CD14-positive monocyte (primary cell): ENCODE results near the gene REN. TPM values are rescaled to one million over a fixed set of nuclear protein-coding genes. Genes with fewer than 3 reads are reported as not detected.

Experiments
- DNase-seq, 3 donors: peaks; one replicate each; pipeline ENCODE4 v3.0.0-alpha.2; 2011 to 2022
- H2AFZ ChIP-seq: 2 replicates; pipeline ENCODE4 v1.6.0; 2012; ENCODE audit warnings: mild to moderate bottlenecking, low read depth, low read length, inconsistent platforms; ENCODE audit not compliant: insufficient read depth, poor library complexity, severe bottlenecking
- H3K27ac ChIP-seq, 2 donors: 1 replicate in 1 of 2; 2 replicates in 1 of 2; pipeline ENCODE4 v1.5.1; 2012 to 2013; ENCODE audit warnings: low read length in 2 of 2, control low read depth in 1 of 2, inconsistent platforms in 1 of 2, low read depth in 1 of 2, mild to moderate bottlenecking in 1 of 2
- H3K27me3 ChIP-seq, 2 donors: one replicate each; pipeline versions ENCODE4 v1.6.0 to v1.6.1; 2011 to 2013; ENCODE audit warnings: low read length in 2 of 2; ENCODE audit not compliant: control insufficient read depth in 2 of 2, insufficient read depth in 2 of 2
- H3K36me3 ChIP-seq, 2 donors: replicated peaks in 1 of 2; 1 replicate in 1 of 2; 2 replicates in 1 of 2; pipeline versions ENCODE4 v1.5.1 to v1.6.1; 2012 to 2013; ENCODE audit warnings: low read length in 2 of 2, control low read depth in 1 of 2, inconsistent platforms in 1 of 2, mild to moderate bottlenecking in 1 of 2; ENCODE audit not compliant: insufficient read depth in 2 of 2, control insufficient read depth in 1 of 2
- H3K4me1 ChIP-seq, 2 donors: 1 replicate in 1 of 2; 2 replicates in 1 of 2; pipeline versions ENCODE4 v1.5.1 to v1.6.1; 2012 to 2013; ENCODE audit warnings: low read length in 2 of 2, control low read depth in 1 of 2, inconsistent platforms in 1 of 2, mild to moderate bottlenecking in 1 of 2, moderate library complexity in 1 of 2; ENCODE audit not compliant: insufficient read depth in 2 of 2, control insufficient read depth in 1 of 2
- H3K4me2 ChIP-seq: replicated peaks from 2 replicates; pipeline ENCODE3; 2012; ENCODE audit warnings: low read length, moderate library complexity, mild to moderate bottlenecking; ENCODE audit not compliant: poor library complexity, severe bottlenecking; ENCODE audit errors: extremely low read depth
- H3K4me3 ChIP-seq, 3 experiments: fragments of 200-600 bp in 1 of 3; sonication (generic) in 1 of 3; replicated peaks in 1 of 3; 1 replicate in 2 of 3; 2 replicates in 1 of 3; pipeline ENCODE4 v1.5.1; 2011 to 2013; ENCODE audit warnings: low read length in 3 of 3, mild to moderate bottlenecking in 3 of 3, control low read depth in 2 of 3, low read depth in 2 of 3, inconsistent platforms in 1 of 3, moderate library complexity in 1 of 3
- H3K79me2 ChIP-seq: 2 replicates; pipeline ENCODE4 v1.6.0; 2012; ENCODE audit warnings: mild to moderate bottlenecking, control low read depth, inconsistent platforms, low read length, moderate library complexity; ENCODE audit not compliant: insufficient read depth
- H3K9ac ChIP-seq: 2 replicates; pipeline ENCODE4 v1.6.0; 2017; ENCODE audit warnings: low read length, mild to moderate bottlenecking; ENCODE audit not compliant: insufficient read depth, poor library complexity, severe bottlenecking
- H3K9me3 ChIP-seq, 2 donors: replicated peaks in 1 of 2; 1 replicate in 1 of 2; 2 replicates in 1 of 2; pipeline versions ENCODE4 v1.5.1 to v1.6.1; 2012 to 2013; ENCODE audit warnings: low read length in 2 of 2, control low read depth in 1 of 2; ENCODE audit not compliant: control insufficient read depth in 1 of 2, insufficient read depth in 1 of 2
- H4K20me1 ChIP-seq: 2 replicates; pipeline ENCODE4 v1.6.0; 2012; ENCODE audit warnings: mild to moderate bottlenecking, low read length, control low read depth, moderate library complexity; ENCODE audit not compliant: insufficient read depth
- H3K27ac Mint-ChIP-seq, 7 donors: one replicate each; pipeline ENCODE4 v1.8.0; 2020; ENCODE audit warnings: mild to moderate bottlenecking in 7 of 7, mixed read lengths in 7 of 7, moderate library complexity in 6 of 7, inconsistent platforms in 2 of 7
- H3K27me3 Mint-ChIP-seq, 3 donors: one replicate each; pipeline ENCODE4 v1.8.0; 2021 to 2022; ENCODE audit warnings: low read depth in 3 of 3, mild to moderate bottlenecking in 3 of 3, mixed read lengths in 3 of 3, moderate library complexity in 3 of 3, inconsistent platforms in 1 of 3
- H3K36me3 Mint-ChIP-seq, 2 donors: one replicate each; pipeline ENCODE4 v1.8.0; 2020; ENCODE audit warnings: mixed read lengths in 2 of 2, inconsistent platforms in 1 of 2, mild to moderate bottlenecking in 1 of 2
- H3K4me1 Mint-ChIP-seq: one replicate; pipeline ENCODE4 v1.8.0; 2020; ENCODE audit warnings: mild to moderate bottlenecking, mixed read lengths
- H3K4me3 Mint-ChIP-seq, 2 donors: one replicate each; pipeline ENCODE4 v1.8.0; 2020; ENCODE audit warnings: mild to moderate bottlenecking in 2 of 2, mixed read lengths in 2 of 2, moderate library complexity in 1 of 2
- H3K9me3 Mint-ChIP-seq, 7 donors: one replicate each; pipeline ENCODE4 v1.8.0; 2020 to 2022; ENCODE audit warnings: mixed read lengths in 7 of 7, mild to moderate bottlenecking in 6 of 7, moderate library complexity in 6 of 7, inconsistent platforms in 2 of 7
- WGBS: methylation state at CpG from one replicate; pipeline ENCODE4 v1.1.5; 2013; ENCODE audit warnings: missing lambda C conversion rate; ENCODE audit not compliant: insufficient coverage; 5-methylcytosine and 5-hydroxymethylcytosine counted together
- intact Hi-C, 2 donors: fragments of 100-400 bp; cut with micrococcal nuclease; formaldehyde crosslinking; loops; one replicate each; pipeline versions ENCODE4 v1.15.0 to v1.15.1; 2023
- polyA plus RNA-seq, 3 donors: library from polyadenylated mRNA; depleted of rRNA in 1 of 3; unstranded in 2 of 3; stranded (reverse) in 1 of 3; fragments of 300-500 nt in 2 of 3; fragments of >200 nt in 1 of 3; fragmentation: Illumina TruSeq in 2 of 3; gene quantifications; 1 replicate in 2 of 3; 2 replicates in 1 of 3; pipeline ENCODE4 v1.2.3, GENCODE V29; 2012 to 2021
- TF ChIP-seq, protein P1 (sequence below): fragments of 200-600 bp; IDR thresholded peaks from one replicate; pipeline ENCODE4 v1.8.0; 2022; ENCODE audit warnings: antibody characterized with exemption, mild to moderate bottlenecking

REN gene
- polyA plus RNA-seq, 3 donors = not detected

DNA sequence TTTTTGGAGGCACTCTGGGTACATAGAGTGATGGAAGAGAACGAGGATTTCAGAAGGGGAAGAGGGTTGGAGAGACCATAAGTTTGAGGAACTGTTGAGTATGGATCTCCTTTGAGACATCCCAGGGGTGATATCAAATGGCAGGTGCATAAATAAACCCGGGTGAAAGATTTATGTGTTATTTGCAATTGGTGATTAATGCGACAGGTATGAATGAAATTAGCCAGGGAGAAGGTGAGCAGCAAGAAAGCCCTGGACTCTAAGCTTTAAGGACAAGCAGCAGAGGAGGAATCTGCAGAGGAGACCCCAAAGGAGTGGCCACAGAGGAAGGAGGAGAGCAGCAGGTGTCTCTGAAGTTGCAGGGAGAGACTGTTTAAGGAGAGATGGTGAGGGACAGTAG lies 8.8 kb upstream of the REN start:
- no peaks in the 10 kb centered on the region for H4K20me1 ChIP-seq
- peaks cover 0 to 7% (median 4%) of the 10 kb centered on the region in 3 donors for H3K27me3 Mint-ChIP-seq
- no peak overlapping the region for H3K4me3 Mint-ChIP-seq
- H3K9ac ChIP-seq = no peak overlapping the region
- no peak overlapping the region for H2AFZ ChIP-seq
- no peak overlapping the region for H3K27ac ChIP-seq
- peaks cover 9 to 11% of the 10 kb centered on the region in 2 donors for H3K9me3 ChIP-seq
- TF ChIP-seq, protein P1, sequence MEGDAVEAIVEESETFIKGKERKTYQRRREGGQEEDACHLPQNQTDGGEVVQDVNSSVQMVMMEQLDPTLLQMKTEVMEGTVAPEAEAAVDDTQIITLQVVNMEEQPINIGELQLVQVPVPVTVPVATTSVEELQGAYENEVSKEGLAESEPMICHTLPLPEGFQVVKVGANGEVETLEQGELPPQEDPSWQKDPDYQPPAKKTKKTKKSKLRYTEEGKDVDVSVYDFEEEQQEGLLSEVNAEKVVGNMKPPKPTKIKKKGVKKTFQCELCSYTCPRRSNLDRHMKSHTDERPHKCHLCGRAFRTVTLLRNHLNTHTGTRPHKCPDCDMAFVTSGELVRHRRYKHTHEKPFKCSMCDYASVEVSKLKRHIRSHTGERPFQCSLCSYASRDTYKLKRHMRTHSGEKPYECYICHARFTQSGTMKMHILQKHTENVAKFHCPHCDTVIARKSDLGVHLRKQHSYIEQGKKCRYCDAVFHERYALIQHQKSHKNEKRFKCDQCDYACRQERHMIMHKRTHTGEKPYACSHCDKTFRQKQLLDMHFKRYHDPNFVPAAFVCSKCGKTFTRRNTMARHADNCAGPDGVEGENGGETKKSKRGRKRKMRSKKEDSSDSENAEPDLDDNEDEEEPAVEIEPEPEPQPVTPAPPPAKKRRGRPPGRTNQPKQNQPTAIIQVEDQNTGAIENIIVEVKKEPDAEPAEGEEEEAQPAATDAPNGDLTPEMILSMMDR = no peak
- no peaks in the 10 kb centered on the region for H3K36me3 Mint-ChIP-seq
- intact Hi-C loops = no loop called here
- no peak overlapping the region for H3K27ac Mint-ChIP-seq
- no peaks in the 10 kb centered on the region for H3K4me1 ChIP-seq
- H3K27me3 ChIP-seq = no peaks in the 10 kb centered on the region
- H3K4me2 ChIP-seq = no peak overlapping the region
- no peaks in the 10 kb centered on the region for H3K79me2 ChIP-seq
- no peaks in the 10 kb centered on the region for H3K36me3 ChIP-seq
- H3K9me3 Mint-ChIP-seq = peaks cover 6 to 18% (median 15%) of the 10 kb centered on the region in 7 donors
- H3K4me1 Mint-ChIP-seq = peaks cover 6% of the 10 kb centered on the region
- 73% methylated on average over 3 of the region's 3 CpGs for WGBS
- no peak for DNase-seq
- H3K4me3 ChIP-seq = no peak overlapping the region

DNA sequence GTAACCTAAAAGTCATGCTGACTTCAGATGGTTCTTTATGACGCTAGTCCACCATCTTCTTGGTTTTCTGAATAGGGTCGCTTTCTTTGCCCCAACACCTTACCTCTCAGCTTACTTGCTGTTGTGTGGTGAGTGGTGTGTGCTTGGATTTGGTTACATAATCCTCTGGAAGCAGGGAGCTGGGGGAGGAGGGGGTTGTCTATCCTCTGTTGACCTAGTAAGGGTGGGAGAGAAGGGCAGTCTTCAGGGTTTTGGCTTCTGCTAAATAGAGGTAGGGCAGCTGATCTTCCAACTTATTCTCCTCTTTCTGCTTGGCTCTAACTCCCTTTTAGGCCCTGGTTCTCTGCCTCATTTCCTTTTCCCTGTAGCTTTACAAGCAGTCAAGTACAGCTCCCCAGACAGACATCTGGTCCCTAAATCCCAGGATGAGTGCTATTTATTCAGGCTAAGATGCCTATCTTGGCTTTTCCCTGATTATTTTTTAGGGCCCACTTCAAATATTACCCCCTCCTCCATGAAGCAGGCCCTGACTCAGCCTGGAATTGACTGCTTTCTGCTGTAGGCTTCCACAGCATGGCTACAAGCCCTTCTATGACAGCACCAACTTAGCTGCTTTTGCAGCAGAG lies 6.4 kb upstream of the REN start:
- peaks cover 4% of the 10 kb centered on the region for H3K4me1 Mint-ChIP-seq

More for the DNA sequence above, 6.4 kb upstream of the REN start:
- no peaks in the 10 kb centered on the region for H4K20me1 ChIP-seq
- intact Hi-C loops = no loop called here
- Mint-ChIP-seq H3K9me3 (peaks cover 10 to 33% (median 26%) of the 10 kb centered on the region in 7 donors), H3K27me3 (peaks cover 0 to 3% (median 1%) of the 10 kb centered on the region in 3 donors), H3K27ac (no peak overlapping the region), H3K36me3 (no peaks in the 10 kb centered on the region), H3K4me3 (no peak overlapping the region)
- no peaks in the 10 kb centered on the region for H3K4me1 ChIP-seq
- no peaks in the 10 kb centered on the region for H3K27me3 ChIP-seq
- TF ChIP-seq, protein P1 = no peak
- no peaks in the 10 kb centered on the region for H3K79me2 ChIP-seq
- H3K4me2 ChIP-seq = no peak overlapping the region
- no CpG with 5 or more reads among the region's 2 CpGs for WGBS
- H2AFZ ChIP-seq = no peak overlapping the region
- no peak overlapping the region for H3K9ac ChIP-seq
- H3K9me3 ChIP-seq = peaks cover 18 to 26% of the 10 kb centered on the region in 2 donors
- no peak for DNase-seq
- H3K27ac ChIP-seq = no peak overlapping the region
- H3K36me3 ChIP-seq = no peaks in the 10 kb centered on the region
- H3K4me3 ChIP-seq = no peak overlapping the region
